Regular cardiac myocyte (primary cell): ENCODE data around the gene PPIF. TPM values are rescaled to one million over a fixed set of nuclear protein-coding genes. Genes with fewer than 3 reads are reported as not detected.

Experiments used
- total RNA-seq: library from RNA; depleted of rRNA; stranded (reverse); fragments of >200 nt; gene quantifications from 2 replicates; pipeline ENCODE4 v1.2.3, GENCODE V29; 2014

Gene PPIF
- 31.3 and 40.8 TPM in 2 replicates for total RNA-seq

GRCh38 chr10:79347226-79347893, at the start of gene PPIF:
Gene PPIF, plus strand, starts transcription at chr10:79347469. Its CDS starts 80 bp downstream, at chr10:79347549.

Other genes with a start within 250 kb of the PPIF start
- 11.6 and 15.0 TPM in 2 replicates for gene ZCCHC24, start 98.2 kb downstream of the PPIF start, total RNA-seq
- 0.28 and 0.77 TPM in 2 replicates for gene EIF5AL1, start 165.1 kb downstream of the PPIF start, total RNA-seq
- gene SFTPA2, start 212.9 kb downstream of the PPIF start, total RNA-seq, result not detected in 2 replicates